ENCODE measurements around the gene TSSK3.

DNA sequence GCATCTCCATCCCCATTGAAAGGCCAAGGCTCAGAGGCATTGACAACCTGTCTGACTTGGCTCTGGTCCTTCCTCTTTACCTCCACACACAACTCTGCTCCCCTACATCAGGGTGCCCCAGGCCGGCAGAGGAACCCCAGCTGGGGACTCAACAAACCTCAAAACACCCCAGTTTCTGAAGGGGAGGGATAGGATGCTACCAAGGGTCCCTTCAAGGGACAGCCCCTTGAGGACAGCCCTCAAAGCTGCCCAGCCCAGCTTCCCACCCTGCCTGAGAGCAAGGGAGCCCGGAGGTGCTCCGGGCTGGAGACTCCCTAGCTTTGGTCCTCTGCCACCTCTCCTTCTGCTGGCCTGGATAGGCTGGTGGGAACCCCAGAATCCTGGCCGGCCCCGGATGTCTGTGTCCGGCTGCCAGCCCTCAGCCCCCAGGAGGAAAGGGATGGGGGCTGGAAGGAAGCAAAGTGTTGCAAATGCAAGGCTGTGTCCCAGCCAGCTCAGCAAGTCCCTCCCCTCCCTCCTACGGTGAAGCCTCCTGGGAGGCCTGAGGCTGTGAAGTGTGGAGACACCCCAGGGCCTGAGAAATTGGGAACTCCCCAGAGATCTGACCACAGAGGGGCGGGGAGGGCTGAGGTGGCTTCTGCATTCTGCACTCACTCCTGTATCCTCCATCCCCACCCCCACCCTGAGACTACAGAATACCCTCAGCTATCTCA is 25.2 kb upstream of the TSSK3 start:
- TF ChIP-seq CTCF (IDR thresholded peaks at IDR 0.05) (no peak), ATF1 (CRISPR knock-in tag; IDR thresholded peaks at IDR 0.05) (no peak), E2F1 (CRISPR knock-in tag; IDR thresholded peaks at IDR 0.05) (no peak), RELA (CRISPR knock-in tag; IDR thresholded peaks at IDR 0.05; ENCODE audit: borderline replicate concordance) (no peak), CREB1 (CRISPR knock-in tag; IDR thresholded peaks at IDR 0.05) (no peak), USF1 (CRISPR knock-in tag; IDR thresholded peaks at IDR 0.05) (no peak), ETV6 (CRISPR knock-in tag; IDR thresholded peaks at IDR 0.05) (no peak), MYBL2 (CRISPR knock-in tag; IDR thresholded peaks at IDR 0.05) (no peak), MAX (CRISPR knock-in tag; IDR thresholded peaks at IDR 0.05) (no peak), ATF2 (CRISPR knock-in tag; IDR thresholded peaks at IDR 0.05; ENCODE audit: borderline replicate concordance, low read depth) (no peak), NFYB (CRISPR knock-in tag; conservative IDR thresholded peaks at IDR 0.05; ENCODE audit: low read depth) (no peak)
- TF ChIP-seq, protein P1, sequence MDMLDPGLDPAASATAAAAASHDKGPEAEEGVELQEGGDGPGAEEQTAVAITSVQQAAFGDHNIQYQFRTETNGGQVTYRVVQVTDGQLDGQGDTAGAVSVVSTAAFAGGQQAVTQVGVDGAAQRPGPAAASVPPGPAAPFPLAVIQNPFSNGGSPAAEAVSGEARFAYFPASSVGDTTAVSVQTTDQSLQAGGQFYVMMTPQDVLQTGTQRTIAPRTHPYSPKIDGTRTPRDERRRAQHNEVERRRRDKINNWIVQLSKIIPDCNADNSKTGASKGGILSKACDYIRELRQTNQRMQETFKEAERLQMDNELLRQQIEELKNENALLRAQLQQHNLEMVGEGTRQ (CRISPR knock-in tag; IDR thresholded peaks at IDR 0.05), result no peak
- TF ChIP-seq, protein P2, sequence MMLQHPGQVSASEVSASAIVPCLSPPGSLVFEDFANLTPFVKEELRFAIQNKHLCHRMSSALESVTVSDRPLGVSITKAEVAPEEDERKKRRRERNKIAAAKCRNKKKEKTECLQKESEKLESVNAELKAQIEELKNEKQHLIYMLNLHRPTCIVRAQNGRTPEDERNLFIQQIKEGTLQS (CRISPR knock-in tag; conservative IDR thresholded peaks at IDR 0.05), result no peak
- TF ChIP-seq, protein P3, sequence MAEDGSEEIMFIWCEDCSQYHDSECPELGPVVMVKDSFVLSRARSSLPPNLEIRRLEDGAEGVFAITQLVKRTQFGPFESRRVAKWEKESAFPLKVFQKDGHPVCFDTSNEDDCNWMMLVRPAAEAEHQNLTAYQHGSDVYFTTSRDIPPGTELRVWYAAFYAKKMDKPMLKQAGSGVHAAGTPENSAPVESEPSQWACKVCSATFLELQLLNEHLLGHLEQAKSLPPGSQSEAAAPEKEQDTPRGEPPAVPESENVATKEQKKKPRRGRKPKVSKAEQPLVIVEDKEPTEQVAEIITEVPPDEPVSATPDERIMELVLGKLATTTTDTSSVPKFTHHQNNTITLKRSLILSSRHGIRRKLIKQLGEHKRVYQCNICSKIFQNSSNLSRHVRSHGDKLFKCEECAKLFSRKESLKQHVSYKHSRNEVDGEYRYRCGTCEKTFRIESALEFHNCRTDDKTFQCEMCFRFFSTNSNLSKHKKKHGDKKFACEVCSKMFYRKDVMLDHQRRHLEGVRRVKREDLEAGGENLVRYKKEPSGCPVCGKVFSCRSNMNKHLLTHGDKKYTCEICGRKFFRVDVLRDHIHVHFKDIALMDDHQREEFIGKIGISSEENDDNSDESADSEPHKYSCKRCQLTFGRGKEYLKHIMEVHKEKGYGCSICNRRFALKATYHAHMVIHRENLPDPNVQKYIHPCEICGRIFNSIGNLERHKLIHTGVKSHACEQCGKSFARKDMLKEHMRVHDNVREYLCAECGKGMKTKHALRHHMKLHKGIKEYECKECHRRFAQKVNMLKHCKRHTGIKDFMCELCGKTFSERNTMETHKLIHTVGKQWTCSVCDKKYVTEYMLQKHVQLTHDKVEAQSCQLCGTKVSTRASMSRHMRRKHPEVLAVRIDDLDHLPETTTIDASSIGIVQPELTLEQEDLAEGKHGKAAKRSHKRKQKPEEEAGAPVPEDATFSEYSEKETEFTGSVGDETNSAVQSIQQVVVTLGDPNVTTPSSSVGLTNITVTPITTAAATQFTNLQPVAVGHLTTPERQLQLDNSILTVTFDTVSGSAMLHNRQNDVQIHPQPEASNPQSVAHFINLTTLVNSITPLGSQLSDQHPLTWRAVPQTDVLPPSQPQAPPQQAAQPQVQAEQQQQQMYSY (CRISPR knock-in tag; IDR thresholded peaks at IDR 0.05), result no peak
